Measurements from ENCODE around the gene BRINP2. TPM values are rescaled to one million over a fixed set of nuclear protein-coding genes. Genes with fewer than 3 reads are reported as not detected.
"Not testable (repeated sequence)": the region's sequence is repeated elsewhere in the genome, so short reads cannot be mapped to it uniquely, and the experiment has no call there.

The BRINP2 gene
- total RNA-seq, 2 experiments from 2014 or later = not detected

DNA sequence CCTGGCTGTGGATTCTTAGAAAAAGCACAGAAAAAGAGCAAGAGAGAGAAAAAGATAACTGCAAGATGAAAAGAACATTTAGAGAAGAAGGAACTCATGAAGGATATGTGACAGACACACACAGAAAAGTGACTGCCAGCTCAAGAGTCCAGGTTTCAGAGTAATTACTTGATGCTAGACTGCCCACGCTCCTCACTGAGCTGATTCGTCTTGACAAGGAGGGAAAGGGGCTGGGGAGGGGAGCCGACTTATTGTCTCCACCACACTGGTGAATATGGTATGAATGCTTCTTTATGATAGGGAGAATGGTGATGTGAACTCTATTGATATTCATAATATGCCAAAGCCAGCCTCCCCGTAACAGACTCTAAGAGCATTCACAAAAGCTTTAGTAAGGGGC, 140.4 kb downstream of the BRINP2 start:
- DNase-seq (no peak), ATAC-seq (ENCODE audit: low read depth) (no peak)
- Mint-ChIP-seq H3K9me3 (peaks cover 1% of the 10 kb centered on the region), H3K27me3 (no peaks in the 10 kb centered on the region), H3K4me1 (no peaks in the 10 kb centered on the region), H3K27ac (no peak overlapping the region), H3K4me3 (no peak overlapping the region), H3K36me3 (no peaks in the 10 kb centered on the region)
- POLR2A ChIA-PET = no interaction called here

DNA sequence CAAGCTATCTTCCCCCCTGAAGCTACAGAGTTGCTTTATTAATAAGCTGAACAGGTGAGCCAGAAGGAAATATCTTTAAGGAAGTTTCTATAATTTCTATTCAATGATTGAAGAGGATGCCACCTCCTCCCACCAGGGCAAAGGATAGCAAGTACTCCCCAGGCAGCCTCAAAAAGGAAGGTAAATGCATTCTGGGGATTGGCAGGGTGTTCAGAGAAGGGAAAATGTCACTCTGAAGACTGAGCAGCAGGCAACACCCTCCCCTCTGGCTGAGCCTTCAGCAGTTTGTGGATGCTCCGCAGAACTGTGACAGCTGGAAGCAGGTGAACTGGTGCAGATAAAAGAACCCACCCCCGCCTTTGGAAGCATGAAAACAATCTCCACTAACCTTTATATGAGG, 140.8 kb downstream of the BRINP2 start:
- Mint-ChIP-seq H3K36me3 (no peaks in the 10 kb centered on the region), H3K9me3 (peaks cover 1% of the 10 kb centered on the region), H3K27me3 (no peaks in the 10 kb centered on the region), H3K4me1 (no peaks in the 10 kb centered on the region), H3K27ac (no peak overlapping the region), H3K4me3 (no peak overlapping the region)
- DNase-seq = no peak
- POLR2A ChIA-PET = no interaction called here
- ATAC-seq (ENCODE audit: low read depth) = no peak

DNA sequence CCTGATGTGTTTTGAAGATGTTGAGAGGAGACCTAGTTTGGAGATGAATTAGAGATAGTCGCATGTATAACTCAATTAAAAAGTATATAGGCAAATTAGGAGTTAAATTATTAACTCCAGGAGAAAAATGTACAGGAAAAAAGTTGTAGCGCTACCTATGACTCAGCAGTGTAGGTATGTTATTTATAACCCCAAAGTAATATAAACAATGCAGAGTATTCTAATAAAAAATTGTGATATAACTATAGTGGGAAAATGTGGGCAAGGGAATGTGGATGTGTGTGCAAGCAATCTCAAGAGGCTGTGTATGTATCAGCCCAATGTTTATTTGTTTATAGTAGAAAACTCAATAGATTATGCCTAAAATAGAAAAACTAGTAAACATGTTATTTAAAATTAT, 144.5 kb downstream of the BRINP2 start:
- Mint-ChIP-seq H3K4me3 (no peak overlapping the region), H3K27ac (no peak overlapping the region), H3K27me3 (no peaks in the 10 kb centered on the region), H3K9me3 (peaks cover 1% of the 10 kb centered on the region), H3K4me1 (no peaks in the 10 kb centered on the region), H3K36me3 (no peaks in the 10 kb centered on the region)
- ATAC-seq (ENCODE audit: low read depth) = no peak
- no peak for DNase-seq
- POLR2A ChIA-PET = no interaction called here

DNA sequence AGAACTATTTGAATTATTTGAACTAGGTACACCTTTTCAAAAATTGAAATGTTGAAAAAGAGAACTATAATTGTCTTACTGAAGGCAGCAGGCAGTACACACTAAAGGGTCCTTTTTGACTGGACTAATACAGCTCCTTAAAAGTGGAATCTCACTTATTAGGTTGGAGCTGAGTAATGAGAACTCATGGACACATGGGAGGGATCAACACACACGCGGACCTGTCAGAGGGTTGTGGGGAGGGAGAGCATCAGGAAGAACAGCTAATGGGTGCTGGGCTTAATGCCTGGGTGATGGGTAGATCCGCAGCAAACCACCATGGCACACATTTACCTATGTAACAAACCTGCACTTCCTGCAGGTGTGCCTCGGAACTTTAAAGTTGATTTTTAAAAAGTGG, 145.0 kb downstream of the BRINP2 start:
- POLR2A ChIA-PET = no interaction called here
- H3K4me3 Mint-ChIP-seq = no peak overlapping the region
- no peaks in the 10 kb centered on the region for H3K4me1 Mint-ChIP-seq
- no peaks in the 10 kb centered on the region for H3K27me3 Mint-ChIP-seq
- peaks cover 1% of the 10 kb centered on the region for H3K9me3 Mint-ChIP-seq
- no peaks in the 10 kb centered on the region for H3K36me3 Mint-ChIP-seq
- no peak overlapping the region for H3K27ac Mint-ChIP-seq
- no peak for DNase-seq
- no peak for ATAC-seq (ENCODE audit: low read depth)

DNA sequence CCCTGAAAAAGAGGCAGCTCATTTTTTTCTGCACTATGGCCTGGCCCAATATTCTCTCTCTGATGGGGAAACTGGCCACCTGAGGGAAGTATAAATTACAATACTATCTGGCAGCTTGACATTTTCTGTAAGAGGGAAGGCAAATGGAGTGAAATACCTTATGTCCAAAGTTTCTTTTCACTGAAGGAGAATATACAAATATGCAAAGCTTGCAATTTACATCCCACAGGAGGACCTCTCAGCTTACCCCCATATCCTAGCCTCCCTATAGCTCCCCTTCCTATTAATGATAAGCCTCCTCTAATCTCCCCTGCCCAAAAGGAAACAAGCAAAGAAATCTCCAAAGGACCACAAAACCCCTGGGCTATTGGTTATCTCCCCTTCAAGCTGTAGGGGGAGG, 150.7 kb downstream of the BRINP2 start:
- H3K9me3 Mint-ChIP-seq; POLR2A ChIA-PET; H3K27me3 Mint-ChIP-seq; H3K4me1 Mint-ChIP-seq; ATAC-seq (ENCODE audit: low read depth); H3K36me3 Mint-ChIP-seq; H3K27ac Mint-ChIP-seq; H3K4me3 Mint-ChIP-seq; DNase-seq: not testable (repeated sequence)

DNA sequence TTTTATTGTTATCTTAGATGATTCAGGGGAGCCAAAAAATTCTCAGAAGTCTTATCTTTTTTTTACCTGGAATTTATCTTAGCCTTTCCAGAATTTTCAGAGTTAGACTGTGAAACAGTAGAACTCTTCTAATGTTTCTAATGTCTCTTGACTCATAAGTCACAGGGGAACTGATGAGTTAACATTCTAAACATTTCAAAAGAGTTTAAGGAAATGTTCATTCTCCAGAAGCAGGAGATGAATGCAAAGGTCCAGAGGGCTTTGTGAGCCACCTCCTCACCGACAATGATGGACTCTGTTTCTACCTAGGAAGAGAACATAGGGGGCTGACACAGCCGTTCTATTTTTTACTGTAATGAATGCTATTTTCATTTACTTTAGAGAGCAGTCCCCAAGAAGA, 157.5 kb downstream of the BRINP2 start:
- no peaks in the 10 kb centered on the region for H3K4me1 Mint-ChIP-seq
- H3K9me3 Mint-ChIP-seq = peaks cover 3% of the 10 kb centered on the region
- no peaks in the 10 kb centered on the region for H3K27me3 Mint-ChIP-seq
- POLR2A ChIA-PET = no interaction called here
- H3K27ac Mint-ChIP-seq = no peak overlapping the region
- ATAC-seq (ENCODE audit: low read depth) = no peak
- H3K36me3 Mint-ChIP-seq = no peaks in the 10 kb centered on the region
- DNase-seq = no peak
- H3K4me3 Mint-ChIP-seq = no peak overlapping the region

DNA sequence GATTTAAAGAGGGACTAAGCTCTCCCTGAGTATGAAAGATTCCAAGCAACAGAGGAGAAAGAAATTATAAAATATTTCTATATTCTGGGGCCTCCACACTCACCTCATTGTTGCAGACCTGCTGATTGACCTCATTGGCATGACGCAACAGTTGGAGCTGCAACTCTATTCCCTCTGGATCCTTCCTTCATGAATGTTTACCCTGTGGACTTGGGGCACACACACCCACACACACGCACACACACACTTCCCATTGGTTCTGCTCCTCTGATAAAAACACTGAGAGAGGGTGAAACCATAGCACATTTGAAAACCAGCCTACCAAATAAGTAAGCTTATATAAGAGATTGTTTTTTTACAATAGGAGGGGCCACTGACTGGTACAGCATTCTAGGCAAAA, 159.1 kb downstream of the BRINP2 start:
- no peak for ATAC-seq (ENCODE audit: low read depth)
- POLR2A ChIA-PET = no interaction called here
- no peaks in the 10 kb centered on the region for H3K4me1 Mint-ChIP-seq

More for the DNA sequence above, 159.1 kb downstream of the BRINP2 start:
- no peaks in the 10 kb centered on the region for H3K36me3 Mint-ChIP-seq
- no peaks in the 10 kb centered on the region for H3K27me3 Mint-ChIP-seq
- peaks cover 4% of the 10 kb centered on the region for H3K9me3 Mint-ChIP-seq
- no peak for DNase-seq
- no peak overlapping the region for H3K4me3 Mint-ChIP-seq
- no peak overlapping the region for H3K27ac Mint-ChIP-seq

Other genes starting within 250 kb of the BRINP2 start
- not detected for gene ASTN1, start 6.2 kb upstream of the BRINP2 start, total RNA-seq

Measured in activated naive CD8-positive, alpha-beta T cell treated with anti-CD3 and anti-CD28 coated beads, Interleukin-2, amount 10 ng/mL, durations not matched to agents 7 days and 5 days (primary cell).